Fibroblast of the aortic adventitia (primary cell): ENCODE measurements around the gene ROPN1. TPM values are rescaled to one million over a fixed set of nuclear protein-coding genes. Genes with fewer than 3 reads are reported as not detected.
A peak's percentile ranks its signal among the peaks of the same experiment; 100 is the strongest.
"Not testable (repeated sequence)": the region's sequence is repeated elsewhere in the genome, so short reads cannot be mapped to it uniquely, and the experiment has no call there.

Source experiments
- DNase-seq: peaks from one replicate; pipeline ENCODE4 v3.0.0-alpha.2; 2010; ENCODE audit warnings: low read depth
- H3K4me3 ChIP-seq: 2 replicates; pipeline ENCODE4 v1.5.1; 2011; ENCODE audit warnings: low read depth, mild to moderate bottlenecking, control low read depth, low read length, moderate library complexity
- CTCF ChIP-seq: IDR thresholded peaks from 2 replicates; pipeline ENCODE4 v1.5.1; 2011; ENCODE audit warnings: mild to moderate bottlenecking, low read length, control low read depth, inconsistent platforms; ENCODE audit not compliant: insufficient read depth
- total RNA-seq: library from RNA; depleted of rRNA; stranded (reverse); fragments of >200 nt; gene quantifications from 2 replicates; pipeline ENCODE4 v1.2.3, GENCODE V29; 2012; ENCODE audit warnings: low replicate concordance

Gene ROPN1
- total RNA-seq, 1 donor: not detected

GRCh38 chr3:123986427-123986826, 5.5 kb downstream of the ROPN1 start:
- H3K4me3 ChIP-seq: no peak overlapping the region
- no peak for DNase-seq
- no peak for TF ChIP-seq CTCF

GRCh38 chr3:123984957-123985356, 7.0 kb downstream of the ROPN1 start:
- no peak for DNase-seq
- no peak for TF ChIP-seq CTCF
- H3K4me3 ChIP-seq: no peak overlapping the region

- no peak overlapping the region for H3K4me3 ChIP-seq
- no peak for DNase-seq
- no peak for TF ChIP-seq CTCF
These were observed 7.6 kb downstream of the ROPN1 start for GRCh38 chr3:123984350-123984749.

GRCh38 chr3:123981317-123981716, 10.6 kb downstream of the ROPN1 start:
- DNase-seq, H3K4me3 ChIP-seq: not testable (repeated sequence)

GRCh38 chr3:123980539-123980938, 11.4 kb downstream of the ROPN1 start:
- H3K4me3 ChIP-seq: no peak overlapping the region
- DNase-seq: no peak
- no peak for TF ChIP-seq CTCF

- peak; percentile 54 for DNase-seq
- peak; percentile 66 for TF ChIP-seq CTCF
- peak overlapping the region; percentile 62 for H3K4me3 ChIP-seq
These were observed 12.1 kb downstream of the ROPN1 start for GRCh38 chr3:123979525-123980501.

- not testable (repeated sequence) for DNase-seq, H3K4me3 ChIP-seq
These were observed 15.0 kb downstream of the ROPN1 start for GRCh38 chr3:123976904-123977303.

- DNase-seq: peak; percentile 62
These were observed 15.6 kb downstream of the ROPN1 start for GRCh38 chr3:123976181-123976898.

GRCh38 chr3:123975030-123975429, 16.9 kb downstream of the ROPN1 start:
- H3K4me3 ChIP-seq, DNase-seq: not testable (repeated sequence)

More at GRCh38 chr3:123976181-123976898, 15.6 kb downstream of the ROPN1 start:
- H3K4me3 ChIP-seq: not testable (repeated sequence)
